Esophagus squamous epithelium (tissue), 5 donors: ENCODE measurements around the gene PMFBP1. TPM values are rescaled to one million over a fixed set of nuclear protein-coding genes. Genes with fewer than 3 reads are reported as not detected.
"Not testable (repeated sequence)": the region's sequence is repeated elsewhere in the genome, so short reads cannot be mapped to it uniquely, and the experiment has no call there.

Experiments
- DNase-seq: peaks from one replicate; lab custom pipeline; 2025; lab: John Stamatoyannopoulos, UW
- H3K27ac ChIP-seq, 4 donors: fragments of 200-600 bp; sonication (generic); one replicate each; pipeline ENCODE4 v1.5.1; 2016 to 2019; ENCODE audit warnings: mild to moderate bottlenecking in 1 of 4
- H3K27me3 ChIP-seq, 4 donors: fragments of 200-600 bp; sonication (generic); 1 replicate in 3 of 4; 2 replicates in 1 of 4; pipeline versions ENCODE4 v1.5.1 to v1.6.0; 2017 to 2021; ENCODE audit warnings: antibody characterized with exemption in 1 of 4
- H3K36me3 ChIP-seq, 3 donors: fragments of 200-600 bp; sonication (generic); one replicate each; pipeline ENCODE4 v1.5.1; 2016 to 2019
- H3K4me1 ChIP-seq, 3 donors: fragments of 200-600 bp; sonication (generic); one replicate each; pipeline ENCODE4 v1.5.1; 2017 to 2019
- H3K4me3 ChIP-seq, 4 donors: fragments of 200-600 bp; sonication (generic); 1 replicate in 3 of 4; 2 replicates in 1 of 4; pipeline ENCODE4 v1.5.1; 2016 to 2019; ENCODE audit warnings: mild to moderate bottlenecking in 2 of 4, moderate library complexity in 1 of 4
- H3K9me3 ChIP-seq, 3 donors: fragments of 200-600 bp; sonication (generic); one replicate each; pipeline ENCODE4 v1.5.1; 2016 to 2019
- POLR2A ChIP-seq, 4 donors: fragments of 450-650 bp; IDR thresholded peaks; one replicate each; pipeline ENCODE4 v1.6.1; 2017; ENCODE audit warnings: antibody characterized with exemption in 4 of 4, mild to moderate bottlenecking in 4 of 4, moderate library complexity in 3 of 4
- WGBS, 2 donors: methylation state at CpG; one replicate each; pipeline ENCODE4 v1.1.5; 2018; 5-methylcytosine and 5-hydroxymethylcytosine counted together
- intact Hi-C: fragments of 100-400 bp; cut with DNase I; formaldehyde crosslinking; loops from one replicate; pipeline ENCODE4 v1.15.0; 2022
- total RNA-seq, 4 donors: library from RNA; depleted of rRNA; stranded (reverse); fragments of >200 nt; gene quantifications; one replicate each; pipeline ENCODE4 v1.1.0, GENCODE V29; 2016
- TF ChIP-seq, protein P1 (sequence below), 6 experiments: fragments of 450-650 bp in 4 of 6; fragments of 200-600 bp in 2 of 6; sonication (generic) in 2 of 6; IDR thresholded peaks; one replicate each; pipeline ENCODE4 v1.5.1; 2016 to 2019; ENCODE audit warnings: antibody characterized with exemption in 6 of 6, mild to moderate bottlenecking in 4 of 6, moderate library complexity in 4 of 6
- donor health status: DM: yes; HTN: yes; CAD: no.

PMFBP1 gene
- total RNA-seq, 4 donors from 2014 or later, result 1.1 to 2.0 (median 1.4) TPM

DNA sequence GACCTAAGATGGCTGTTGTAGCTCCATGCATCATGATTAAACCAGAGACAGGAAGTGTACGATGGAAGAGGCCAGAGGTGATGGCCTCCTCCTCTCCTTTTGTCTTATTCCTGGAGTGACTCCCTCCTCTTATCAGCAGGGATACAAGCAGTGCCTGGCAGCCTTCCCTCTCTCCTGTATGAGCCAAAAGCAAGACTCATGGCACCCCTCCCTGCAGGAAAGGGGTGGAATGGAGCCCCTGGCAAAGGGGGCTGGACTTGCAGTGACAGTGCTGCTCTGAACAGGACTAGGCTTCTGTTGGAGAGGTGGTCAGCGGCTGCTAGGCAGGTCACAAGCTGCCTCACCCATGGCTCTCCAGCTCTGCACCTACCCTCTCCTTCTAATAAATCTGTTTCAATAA lies 87.0 kb downstream of the PMFBP1 start:
- 100% methylated on average over 2 of the region's 2 CpGs; no CpG with 5 or more reads in 1 of the 2 donors for WGBS, 2 donors
- intact Hi-C loops, result no loop called here
- no peaks in the 10 kb centered on the region for H3K27me3 ChIP-seq

DNA sequence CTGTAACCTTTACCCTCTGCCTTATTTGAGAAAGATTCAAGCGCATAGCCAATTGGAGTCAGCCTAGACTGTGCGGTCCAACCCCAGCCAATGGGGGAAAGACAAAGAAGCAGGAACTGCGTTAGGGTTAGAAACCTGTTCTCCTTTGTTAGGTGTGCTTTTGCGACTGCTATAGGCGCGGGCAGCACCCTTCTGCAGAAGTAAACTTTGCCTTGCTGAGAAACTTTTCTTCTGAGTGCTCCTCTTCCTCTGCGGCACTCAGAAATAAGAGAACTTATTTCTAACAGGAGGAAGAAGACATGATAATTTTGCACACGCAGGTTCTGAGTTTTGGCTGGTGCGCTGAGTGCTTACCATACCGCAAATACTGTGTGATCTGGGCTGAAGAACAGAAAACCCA lies 87.5 kb downstream of the PMFBP1 start:
- peaks cover 0 to 14% (median 12%) of the 10 kb centered on the region in 3 donors for H3K9me3 ChIP-seq
- H3K27me3 ChIP-seq, result no peaks in the 10 kb centered on the region
- no peak overlapping the region for H3K4me3 ChIP-seq
- 96 to 97% methylated on average over 10 of the region's 10 CpGs for WGBS, 2 donors
- H3K4me1 ChIP-seq, result no peaks in the 10 kb centered on the region
- TF ChIP-seq, protein P1, sequence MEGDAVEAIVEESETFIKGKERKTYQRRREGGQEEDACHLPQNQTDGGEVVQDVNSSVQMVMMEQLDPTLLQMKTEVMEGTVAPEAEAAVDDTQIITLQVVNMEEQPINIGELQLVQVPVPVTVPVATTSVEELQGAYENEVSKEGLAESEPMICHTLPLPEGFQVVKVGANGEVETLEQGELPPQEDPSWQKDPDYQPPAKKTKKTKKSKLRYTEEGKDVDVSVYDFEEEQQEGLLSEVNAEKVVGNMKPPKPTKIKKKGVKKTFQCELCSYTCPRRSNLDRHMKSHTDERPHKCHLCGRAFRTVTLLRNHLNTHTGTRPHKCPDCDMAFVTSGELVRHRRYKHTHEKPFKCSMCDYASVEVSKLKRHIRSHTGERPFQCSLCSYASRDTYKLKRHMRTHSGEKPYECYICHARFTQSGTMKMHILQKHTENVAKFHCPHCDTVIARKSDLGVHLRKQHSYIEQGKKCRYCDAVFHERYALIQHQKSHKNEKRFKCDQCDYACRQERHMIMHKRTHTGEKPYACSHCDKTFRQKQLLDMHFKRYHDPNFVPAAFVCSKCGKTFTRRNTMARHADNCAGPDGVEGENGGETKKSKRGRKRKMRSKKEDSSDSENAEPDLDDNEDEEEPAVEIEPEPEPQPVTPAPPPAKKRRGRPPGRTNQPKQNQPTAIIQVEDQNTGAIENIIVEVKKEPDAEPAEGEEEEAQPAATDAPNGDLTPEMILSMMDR (IDR thresholded peaks at IDR 0.05), result no peak
- no peak for TF ChIP-seq POLR2A (IDR thresholded peaks at IDR 0.05)
- no peak overlapping the region for H3K27ac ChIP-seq
- DNase-seq, result no peak
- intact Hi-C loops, result no loop called here
- peaks cover 7 to 57% (median 21%) of the 10 kb centered on the region in 3 donors for H3K36me3 ChIP-seq

More for the DNA sequence above, 87.0 kb downstream of the PMFBP1 start:
- H3K9me3 ChIP-seq, result peaks cover 0 to 14% (median 12%) of the 10 kb centered on the region in 3 donors
- H3K4me3 ChIP-seq, result no peak overlapping the region
- no peak for DNase-seq
- TF ChIP-seq, protein P1 (IDR thresholded peaks at IDR 0.05), result no peak
- no peak for TF ChIP-seq POLR2A (IDR thresholded peaks at IDR 0.05)
- peaks cover 7 to 63% (median 25%) of the 10 kb centered on the region in 3 donors for H3K36me3 ChIP-seq
- H3K4me1 ChIP-seq, result no peaks in the 10 kb centered on the region
- no peak overlapping the region for H3K27ac ChIP-seq

DNA sequence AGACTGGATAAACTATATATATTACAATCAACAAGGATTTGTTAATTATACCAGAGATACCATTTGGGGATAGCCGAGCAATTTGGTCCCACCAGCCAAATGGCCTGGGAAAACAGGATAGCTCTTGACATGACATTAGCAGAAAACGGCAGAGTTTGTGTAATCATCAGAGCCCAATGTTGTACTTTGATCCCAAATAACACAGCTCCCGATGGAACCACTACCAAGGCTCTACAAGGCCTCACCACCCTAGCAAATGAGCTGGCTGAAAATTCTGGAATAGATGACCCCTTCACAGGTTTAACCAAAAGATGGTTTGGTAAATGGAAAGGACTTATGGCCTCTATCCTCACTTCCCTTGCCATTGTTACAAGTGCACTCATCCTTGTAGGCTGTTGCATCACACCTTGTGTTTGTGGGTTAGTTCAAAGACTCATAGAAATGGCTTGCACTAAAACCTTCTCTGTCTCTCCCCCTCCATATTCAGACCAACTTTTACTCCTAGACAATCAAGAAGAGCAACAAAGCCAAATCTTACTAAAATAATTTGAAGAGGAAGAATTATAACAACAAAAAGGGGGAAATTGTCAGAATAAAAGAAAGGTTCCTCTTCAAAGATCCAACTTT lies 88.1 kb downstream of the PMFBP1 start:
- H3K4me1 ChIP-seq, result no peaks in the 10 kb centered on the region
- peaks cover 0 to 14% (median 12%) of the 10 kb centered on the region in 3 donors for H3K9me3 ChIP-seq
- H3K27ac ChIP-seq, result no peak overlapping the region
- H3K4me3 ChIP-seq, result no peak overlapping the region
- DNase-seq, result no peak
- H3K27me3 ChIP-seq, result no peaks in the 10 kb centered on the region
- 67 to 72% methylated on average over 3 of the region's 3 CpGs for WGBS, 2 donors
- H3K36me3 ChIP-seq, result peaks cover 7 to 52% (median 16%) of the 10 kb centered on the region in 3 donors
- intact Hi-C loops, result no loop called here
- TF ChIP-seq, protein P1 (IDR thresholded peaks at IDR 0.05), result no peak
- TF ChIP-seq POLR2A (IDR thresholded peaks at IDR 0.05), result no peak

DNA sequence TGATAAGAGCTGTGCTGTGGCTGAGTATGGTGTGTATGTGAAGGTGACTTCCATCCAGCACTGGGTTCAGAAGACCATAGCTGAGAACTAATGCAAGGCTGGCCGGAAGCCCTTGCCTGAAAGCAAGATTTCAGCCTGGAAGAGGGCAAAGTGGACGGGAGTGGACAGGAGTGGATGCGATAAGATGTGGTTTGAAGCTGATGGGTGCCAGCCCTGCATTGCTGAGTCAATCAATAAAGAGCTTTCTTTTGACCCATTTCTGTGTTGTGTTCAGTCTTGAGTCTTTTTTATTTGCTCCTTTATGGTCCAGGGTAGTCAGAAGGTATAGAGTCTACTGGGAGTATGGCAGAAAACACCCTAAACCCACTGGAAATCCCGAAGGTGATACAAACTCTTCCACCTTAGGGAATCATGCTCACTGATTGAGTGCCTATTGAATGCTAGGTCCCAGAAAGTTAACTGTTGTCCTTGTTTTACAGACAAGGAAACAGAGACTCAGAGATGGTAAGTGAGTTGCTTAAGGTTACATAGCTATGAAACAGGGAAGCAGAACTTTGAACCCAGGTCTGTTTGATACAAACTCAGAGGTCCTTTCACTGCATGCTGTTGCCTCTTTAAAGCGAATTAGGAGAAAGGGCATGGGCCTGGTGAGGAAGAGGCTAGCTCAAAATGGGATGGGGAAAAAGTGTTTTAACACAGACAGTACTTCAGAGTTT lies 94.8 kb downstream of the PMFBP1 start:
- intact Hi-C loops, DNase-seq, H3K27ac ChIP-seq, H3K27me3 ChIP-seq, H3K4me1 ChIP-seq, H3K9me3 ChIP-seq, H3K4me3 ChIP-seq: not testable (repeated sequence)
- WGBS, 2 donors, result 83 to 100% methylated on average over 1 of the region's 5 CpGs
- peaks cover 0 to 13% (median 0%) of the 10 kb centered on the region in 3 donors for H3K36me3 ChIP-seq

DNA sequence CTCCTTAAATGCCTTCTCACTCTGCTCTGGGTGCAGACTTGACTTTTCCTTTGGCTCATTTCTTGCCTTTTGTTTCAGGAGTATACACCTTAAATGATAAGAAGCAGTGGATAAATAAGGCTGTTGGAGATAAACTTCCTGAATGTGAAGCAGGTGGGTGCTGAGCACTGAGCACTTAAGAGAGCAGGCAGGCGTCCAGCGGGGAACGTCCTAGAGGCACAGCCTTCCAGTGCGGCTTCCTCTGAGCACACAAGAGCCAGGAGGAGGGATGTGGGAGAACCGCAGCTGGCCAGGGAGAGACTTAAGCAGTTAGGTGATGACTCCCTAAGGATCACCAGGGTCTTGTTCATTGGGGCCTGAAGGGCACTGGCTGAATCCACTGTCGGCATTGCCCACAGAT lies 96.9 kb downstream of the PMFBP1 start:
- H3K9me3 ChIP-seq, H3K4me3 ChIP-seq, DNase-seq, H3K27ac ChIP-seq, H3K4me1 ChIP-seq, H3K27me3 ChIP-seq, intact Hi-C loops: not testable (repeated sequence)
- WGBS, 2 donors, result 83 to 100% methylated on average over 1 of the region's 6 CpGs
- H3K36me3 ChIP-seq, result peaks cover 0 to 13% (median 0%) of the 10 kb centered on the region in 3 donors

DNA sequence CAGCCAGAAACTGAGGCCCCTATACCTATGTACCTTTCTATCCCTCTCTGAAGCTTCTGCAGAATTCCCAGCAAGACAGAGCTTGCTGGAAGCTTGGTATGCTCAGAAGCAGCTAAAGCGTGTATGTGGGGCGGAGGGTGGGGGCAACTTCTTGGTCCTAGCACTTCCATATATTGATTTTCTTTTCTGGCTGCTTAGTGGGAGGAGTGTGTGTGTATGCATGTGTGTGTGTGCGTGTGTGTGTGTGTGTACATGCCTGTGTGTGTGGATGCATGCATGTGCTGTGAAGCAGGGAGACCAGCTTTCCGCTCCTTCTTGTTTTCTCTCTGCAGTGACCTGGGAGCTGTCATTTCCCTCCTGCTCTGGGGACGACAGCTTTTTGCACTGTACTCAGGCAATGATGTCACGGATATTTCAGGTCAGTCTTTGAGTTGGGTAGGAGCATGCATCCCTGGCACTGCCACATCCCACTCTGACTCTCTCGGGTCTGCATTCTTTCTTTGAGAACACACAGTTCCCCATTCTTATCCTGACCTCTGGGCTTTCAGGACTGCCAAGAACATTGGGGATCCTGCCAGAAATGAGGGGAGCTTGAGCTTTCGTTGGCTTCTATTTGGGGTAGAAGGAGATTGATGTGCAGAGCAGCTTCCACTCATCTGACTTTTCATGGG lies 98.3 kb downstream of the PMFBP1 start:
- Histone ChIP-seq H3K27ac (no peak overlapping the region), H3K27me3 (no peaks in the 10 kb centered on the region), H3K9me3 (no peaks in the 10 kb centered on the region), H3K4me1 (peaks cover 0 to 10% (median 4%) of the 10 kb centered on the region in 3 donors), H3K4me3 (no peak overlapping the region), H3K36me3 (peaks cover 0 to 13% (median 0%) of the 10 kb centered on the region in 3 donors)
- intact Hi-C loops, result no loop called here
- WGBS, 2 donors, result 75 to 80% methylated on average over 7 of the region's 8 CpGs
- TF ChIP-seq, protein P1 (IDR thresholded peaks at IDR 0.05), result no peak
- no peak for TF ChIP-seq POLR2A (IDR thresholded peaks at IDR 0.05)
- no peak for DNase-seq
